Measurements from ENCODE around the gene MAN1C1.

The MAN1C1 gene

DNA sequence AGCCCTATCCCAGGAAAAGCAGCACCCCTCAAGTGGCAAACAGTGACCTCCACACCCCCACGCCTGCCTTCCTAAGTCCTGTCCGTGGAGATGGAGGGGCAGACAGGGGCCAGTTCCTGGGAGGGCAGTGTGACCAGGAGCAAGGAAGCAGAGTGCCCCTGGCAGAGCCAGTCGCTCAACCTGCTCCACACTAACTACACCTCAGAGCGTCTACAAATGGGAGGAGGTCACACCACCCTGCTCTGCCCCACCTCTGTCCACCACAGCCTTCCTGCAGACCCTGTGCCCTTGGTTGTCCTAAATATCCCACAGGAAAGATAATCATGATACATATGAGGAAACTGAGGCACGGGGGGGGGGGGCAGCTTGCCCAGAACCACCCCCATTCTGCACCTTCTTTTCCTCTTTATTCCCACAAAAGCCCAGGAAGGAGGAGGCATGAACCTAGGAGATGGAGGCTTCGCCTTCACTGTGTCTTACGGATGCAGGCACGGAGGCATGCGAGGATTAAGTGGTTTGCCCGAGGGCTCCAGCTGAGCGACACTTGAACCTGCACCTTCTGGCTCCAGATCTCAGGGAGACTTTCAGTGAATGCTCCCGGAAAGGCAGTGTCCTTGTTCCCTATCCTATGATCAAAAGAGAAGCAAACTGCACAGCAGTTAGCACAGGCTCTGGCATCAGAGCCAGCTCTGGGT, 140.7 kb downstream of the MAN1C1 start:
- H3K36me3 ChIP-seq (ENCODE audit: insufficient read depth, low read length): no peaks in the 10 kb centered on the region

DNA sequence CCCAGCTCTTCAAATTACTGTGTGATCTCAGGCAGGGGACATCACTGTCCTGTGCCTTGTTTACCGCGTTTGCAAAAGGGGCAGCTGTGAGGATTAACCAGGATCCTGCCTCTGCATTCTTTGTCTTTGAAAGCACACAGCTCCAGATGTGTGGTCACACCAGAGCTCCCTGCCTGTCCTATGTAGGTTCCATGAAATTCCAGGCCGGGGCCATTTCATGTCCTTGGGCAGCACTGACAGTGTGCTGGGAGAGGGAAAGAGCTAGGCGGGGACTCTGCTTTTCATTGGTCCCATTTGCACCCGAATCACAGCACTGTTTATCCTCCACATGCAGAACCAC, 141.2 kb downstream of the MAN1C1 start:
- no peak overlapping the region for H3K4me3 ChIP-seq (ENCODE audit: low read length)
- H3K9ac ChIP-seq (ENCODE audit: low read depth, low read length): no peak overlapping the region
- H3K36me3 ChIP-seq (ENCODE audit: insufficient read depth, low read length): no peaks in the 10 kb centered on the region
- no peaks in the 10 kb centered on the region for H3K4me1 ChIP-seq (ENCODE audit: control insufficient read depth, insufficient read depth, low read length)
- no peak overlapping the region for H3K4me2 ChIP-seq (ENCODE audit: low read length)
- no peaks in the 10 kb centered on the region for H3K9me3 ChIP-seq (replicated peaks; ENCODE audit: low read length)
- H3K27me3 ChIP-seq (ENCODE audit: control insufficient read depth, insufficient read depth, low read length): peaks cover 75% of the 10 kb centered on the region

More for the DNA sequence above, 140.7 kb downstream of the MAN1C1 start:
- no peaks in the 10 kb centered on the region for H3K4me1 ChIP-seq (ENCODE audit: control insufficient read depth, insufficient read depth, low read length)
- no peak overlapping the region for H3K9ac ChIP-seq (ENCODE audit: low read depth, low read length)
- H3K4me2 ChIP-seq (ENCODE audit: low read length): no peak overlapping the region
- no peaks in the 10 kb centered on the region for H3K9me3 ChIP-seq (replicated peaks; ENCODE audit: low read length)
- H3K27me3 ChIP-seq (ENCODE audit: control insufficient read depth, insufficient read depth, low read length): peaks cover 76% of the 10 kb centered on the region
- no peak overlapping the region for H3K4me3 ChIP-seq (ENCODE audit: low read length)

DNA sequence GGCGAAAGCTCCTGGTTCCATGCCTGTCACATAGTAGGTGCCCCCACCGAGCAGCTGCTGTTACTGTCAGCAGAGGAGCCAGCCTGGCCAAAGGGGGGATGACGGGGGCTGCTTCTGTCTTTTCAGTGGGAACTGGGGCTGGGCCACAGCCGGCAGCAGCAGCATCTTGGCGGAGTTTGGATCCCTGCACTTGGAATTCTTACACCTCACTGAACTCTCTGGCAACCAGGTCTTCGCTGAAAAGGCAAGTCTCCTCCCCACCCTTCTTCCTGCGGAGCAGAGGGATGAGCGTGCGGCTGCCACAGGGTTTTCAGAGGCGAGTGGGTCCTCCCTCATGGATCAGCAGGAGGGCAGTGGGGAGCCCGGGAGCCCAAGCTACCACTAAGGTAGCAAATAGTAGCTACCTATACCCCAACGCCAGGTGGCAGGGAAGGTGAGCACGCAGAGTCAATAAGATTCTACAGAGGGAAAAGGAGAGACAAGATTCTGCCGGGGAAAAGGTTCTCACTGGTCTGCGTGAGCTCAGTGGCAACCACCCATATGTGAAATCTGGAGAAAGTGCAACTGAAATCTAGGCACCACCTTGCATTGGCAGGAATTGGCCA, 142.0 kb downstream of the MAN1C1 start:
- Histone ChIP-seq H3K4me1 (ENCODE audit: control insufficient read depth, insufficient read depth, low read length) (no peaks in the 10 kb centered on the region), H3K27me3 (ENCODE audit: control insufficient read depth, insufficient read depth, low read length) (peaks cover 69% of the 10 kb centered on the region), H3K9me3 (replicated peaks; ENCODE audit: low read length) (no peaks in the 10 kb centered on the region)

DNA sequence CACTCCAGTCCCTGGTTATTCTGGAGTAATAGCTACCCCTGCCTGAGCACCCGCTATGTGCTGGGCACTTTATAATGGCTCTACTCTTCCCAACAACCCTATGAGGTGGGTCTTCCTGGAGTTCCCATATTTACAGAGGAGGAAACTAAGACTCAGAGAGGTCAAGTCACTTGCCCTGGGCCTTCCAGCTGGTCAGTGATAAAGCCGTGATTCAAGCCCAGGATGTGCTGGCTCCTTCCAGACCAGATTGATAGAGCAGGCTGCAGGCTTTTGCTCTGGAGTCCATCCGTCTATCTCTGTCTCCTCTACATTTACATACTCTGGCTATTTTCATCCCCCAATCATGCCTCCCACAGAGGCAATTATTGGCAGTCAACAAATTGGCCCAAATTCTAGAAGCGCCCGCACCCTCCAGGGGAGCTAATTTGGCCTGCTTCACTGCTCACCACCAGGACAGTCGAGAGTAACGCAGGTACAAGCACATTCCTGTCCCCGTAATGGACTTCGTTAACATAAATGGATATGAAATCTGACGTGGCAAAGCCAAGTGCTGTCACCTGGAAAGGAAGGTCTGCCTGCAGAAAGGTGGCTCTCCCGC, 143.6 kb downstream of the MAN1C1 start:
- Histone ChIP-seq H3K9me3 (replicated peaks; ENCODE audit: low read length) (no peaks in the 10 kb centered on the region), H3K36me3 (ENCODE audit: insufficient read depth, low read length) (no peaks in the 10 kb centered on the region), H3K4me2 (ENCODE audit: low read length) (no peak overlapping the region), H3K9ac (ENCODE audit: low read depth, low read length) (no peak overlapping the region), H3K4me1 (ENCODE audit: control insufficient read depth, insufficient read depth, low read length) (no peaks in the 10 kb centered on the region), H3K4me3 (ENCODE audit: low read length) (no peak overlapping the region), H3K27me3 (ENCODE audit: control insufficient read depth, insufficient read depth, low read length) (peaks cover 52% of the 10 kb centered on the region)

More for the DNA sequence above, 142.0 kb downstream of the MAN1C1 start:
- Histone ChIP-seq H3K4me2 (ENCODE audit: low read length) (no peak overlapping the region), H3K4me3 (ENCODE audit: low read length) (no peak overlapping the region), H3K36me3 (ENCODE audit: insufficient read depth, low read length) (no peaks in the 10 kb centered on the region), H3K9ac (ENCODE audit: low read depth, low read length) (no peak overlapping the region)

DNA sequence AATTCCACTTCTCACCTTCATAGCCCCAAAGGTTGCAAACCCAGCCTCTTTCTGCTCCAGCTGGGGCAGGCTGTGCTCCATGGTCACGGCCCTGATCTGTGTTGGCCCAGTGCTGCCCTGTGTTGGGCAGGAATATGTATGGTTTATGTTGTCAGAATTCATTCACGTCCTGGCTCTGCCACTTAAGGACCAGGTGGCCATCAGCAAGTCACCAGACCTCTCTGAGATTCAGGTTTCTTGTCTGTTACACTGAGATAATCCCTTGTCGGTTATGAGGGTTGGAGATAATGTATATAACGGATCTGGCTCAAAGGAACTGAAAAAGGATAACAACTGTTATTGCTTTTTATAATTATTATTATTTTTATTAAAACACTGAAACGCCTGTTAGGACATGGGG, 144.3 kb downstream of the MAN1C1 start:
- Histone ChIP-seq H3K9me3 (replicated peaks; ENCODE audit: low read length) (no peaks in the 10 kb centered on the region), H3K4me1 (ENCODE audit: control insufficient read depth, insufficient read depth, low read length) (no peaks in the 10 kb centered on the region), H3K27me3 (ENCODE audit: control insufficient read depth, insufficient read depth, low read length) (peaks cover 46% of the 10 kb centered on the region), H3K36me3 (ENCODE audit: insufficient read depth, low read length) (no peaks in the 10 kb centered on the region), H3K4me2 (ENCODE audit: low read length) (no peak overlapping the region), H3K4me3 (ENCODE audit: low read length) (no peak overlapping the region), H3K9ac (ENCODE audit: low read depth, low read length) (no peak overlapping the region)

DNA sequence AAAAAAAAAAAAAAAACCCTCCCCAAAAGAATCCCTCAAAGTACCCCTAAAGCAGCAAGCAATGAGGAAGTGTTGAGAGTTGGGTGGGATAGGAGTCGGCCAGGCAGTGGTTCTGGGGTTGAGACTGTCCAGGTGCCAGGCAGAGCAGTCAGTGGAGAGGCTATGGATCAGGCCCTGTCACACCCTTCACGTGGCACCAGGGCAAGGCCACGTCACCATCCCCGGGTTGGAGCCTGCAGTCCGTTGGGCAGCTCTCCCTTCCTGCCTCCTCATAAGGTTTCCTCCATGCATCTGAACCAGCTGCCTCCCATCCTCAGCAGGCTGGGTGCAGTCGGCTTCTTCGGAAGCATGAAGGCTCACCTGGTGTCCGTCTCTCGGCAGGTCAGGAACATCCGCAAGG, 146.9 kb downstream of the MAN1C1 start:
- no peaks in the 10 kb centered on the region for H3K9me3 ChIP-seq (replicated peaks; ENCODE audit: low read length)
- peaks cover 20% of the 10 kb centered on the region for H3K27me3 ChIP-seq (ENCODE audit: control insufficient read depth, insufficient read depth, low read length)
- no peak overlapping the region for H3K4me2 ChIP-seq (ENCODE audit: low read length)
- no peaks in the 10 kb centered on the region for H3K4me1 ChIP-seq (ENCODE audit: control insufficient read depth, insufficient read depth, low read length)
- no peak overlapping the region for H3K9ac ChIP-seq (ENCODE audit: low read depth, low read length)
- no peaks in the 10 kb centered on the region for H3K36me3 ChIP-seq (ENCODE audit: insufficient read depth, low read length)
- no peak overlapping the region for H3K4me3 ChIP-seq (ENCODE audit: low read length)

DNA sequence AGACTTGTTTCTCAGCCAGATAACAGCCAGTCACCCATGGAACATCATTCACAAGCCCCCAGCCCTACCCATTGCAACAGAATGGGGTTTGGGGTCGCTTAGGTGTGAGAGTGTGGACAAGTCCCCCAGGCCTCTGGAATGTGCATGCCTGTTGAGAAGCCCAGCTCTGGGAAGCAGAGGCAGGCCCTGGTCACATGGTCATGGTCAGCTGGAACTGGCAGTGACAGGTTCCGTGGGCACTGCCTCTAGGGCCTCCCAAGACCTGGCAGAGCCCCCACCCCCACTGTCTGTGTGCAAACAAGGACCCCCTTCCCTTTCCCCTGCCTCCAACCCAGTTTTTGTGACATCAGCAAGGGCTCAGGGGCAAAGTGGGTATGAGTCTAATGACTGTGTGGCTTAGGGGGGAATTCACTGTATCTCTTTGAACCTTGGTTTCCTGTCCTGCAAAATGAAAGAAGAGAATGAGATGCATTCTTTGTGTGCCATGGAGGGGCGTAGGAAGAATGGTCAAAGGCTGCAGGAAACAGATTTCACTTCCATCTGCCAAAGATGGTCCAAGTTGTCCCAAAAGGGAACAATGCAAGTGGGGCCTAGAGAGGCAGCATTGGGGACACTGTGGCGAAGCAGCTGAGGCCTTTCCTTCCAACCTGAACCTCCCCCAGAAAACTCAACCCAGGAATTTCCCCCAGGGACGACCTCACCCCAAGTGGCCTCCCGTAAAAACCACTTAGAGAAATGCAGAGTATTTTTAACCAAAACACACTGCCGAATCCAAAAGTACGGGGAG, 148.7 kb downstream of the MAN1C1 start:
- H3K4me2 ChIP-seq (ENCODE audit: low read length): no peak overlapping the region
- no peak overlapping the region for H3K9ac ChIP-seq (ENCODE audit: low read depth, low read length)
- H3K4me3 ChIP-seq (ENCODE audit: low read length): no peak overlapping the region
- H3K27me3 ChIP-seq (ENCODE audit: control insufficient read depth, insufficient read depth, low read length): peaks cover 11% of the 10 kb centered on the region
- H3K36me3 ChIP-seq (ENCODE audit: insufficient read depth, low read length): no peaks in the 10 kb centered on the region
- no peaks in the 10 kb centered on the region for H3K4me1 ChIP-seq (ENCODE audit: control insufficient read depth, insufficient read depth, low read length)
- H3K9me3 ChIP-seq (replicated peaks; ENCODE audit: low read length): no peaks in the 10 kb centered on the region

DNA sequence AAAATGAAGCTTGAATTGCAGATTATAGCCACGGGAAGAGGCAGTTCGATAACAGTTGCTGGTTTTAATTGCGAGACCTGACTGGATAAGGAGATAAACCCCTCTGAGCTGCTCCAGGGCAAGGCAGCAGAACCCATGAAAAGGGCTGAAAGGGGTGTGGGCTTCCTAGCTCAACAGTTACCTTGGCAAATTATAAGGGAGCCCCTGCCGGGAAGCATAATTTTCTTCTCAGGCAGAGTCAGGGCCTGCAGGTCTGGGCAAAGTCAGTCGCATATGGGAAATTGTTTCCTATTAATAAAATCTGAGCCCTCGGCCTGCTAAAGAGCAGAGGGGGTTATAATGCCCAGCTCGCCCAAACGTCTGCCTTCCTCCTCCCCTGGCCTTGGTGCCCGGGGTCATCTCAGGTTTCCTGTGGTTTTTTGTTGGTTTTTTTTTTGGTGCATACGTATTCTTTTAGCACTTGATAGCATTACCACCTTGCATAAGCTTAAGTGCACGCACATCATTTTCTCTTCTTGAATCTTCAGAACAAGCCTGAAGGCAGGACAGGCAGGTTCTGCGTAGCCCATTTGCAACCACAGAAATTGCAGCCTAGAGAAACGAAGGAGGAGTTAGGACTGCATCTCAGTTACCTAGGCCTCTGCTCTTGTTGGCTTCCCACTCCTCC, 149.5 kb downstream of the MAN1C1 start:
- H3K9ac ChIP-seq (ENCODE audit: low read depth, low read length): no peak overlapping the region
- no peak overlapping the region for H3K4me2 ChIP-seq (ENCODE audit: low read length)
- no peaks in the 10 kb centered on the region for H3K36me3 ChIP-seq (ENCODE audit: insufficient read depth, low read length)
- H3K27me3 ChIP-seq (ENCODE audit: control insufficient read depth, insufficient read depth, low read length): peaks cover 8% of the 10 kb centered on the region
- no peak overlapping the region for H3K4me3 ChIP-seq (ENCODE audit: low read length)
- no peaks in the 10 kb centered on the region for H3K9me3 ChIP-seq (replicated peaks; ENCODE audit: low read length)
- no peaks in the 10 kb centered on the region for H3K4me1 ChIP-seq (ENCODE audit: control insufficient read depth, insufficient read depth, low read length)

DNA sequence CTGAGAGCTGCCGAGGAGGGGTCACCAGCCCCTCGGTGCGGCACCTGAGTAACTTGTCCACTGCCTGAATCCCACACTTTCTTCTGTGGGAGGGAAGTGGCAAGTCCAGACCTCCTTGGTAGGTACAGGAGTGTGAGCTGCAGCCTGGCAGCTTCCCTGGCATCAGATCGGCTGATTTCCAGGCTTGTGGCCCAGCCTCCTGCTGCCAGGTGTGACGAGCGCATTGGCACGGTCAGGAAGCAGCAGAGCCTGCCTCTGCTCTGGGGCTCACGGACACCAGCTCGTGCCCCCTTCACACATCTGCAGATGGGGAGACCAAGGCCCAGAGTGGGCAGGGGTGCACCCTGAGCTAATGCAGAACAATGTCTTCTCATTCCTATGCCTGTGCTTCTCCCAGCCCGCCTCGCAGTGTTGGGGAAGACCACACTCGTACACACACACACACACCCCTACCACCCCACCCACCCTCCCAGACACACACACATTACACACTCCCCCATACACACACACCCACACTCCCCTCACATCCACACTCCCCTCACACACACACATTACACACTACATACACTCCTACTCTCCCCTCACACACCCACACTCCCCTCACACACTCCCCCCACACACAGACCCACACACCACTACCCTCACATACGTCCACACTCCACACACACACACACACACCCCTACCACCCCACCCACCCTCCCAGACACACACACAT, 150.3 kb downstream of the MAN1C1 start:
- Histone ChIP-seq H3K9me3 (replicated peaks; ENCODE audit: low read length) (no peaks in the 10 kb centered on the region), H3K9ac (ENCODE audit: low read depth, low read length) (no peak overlapping the region), H3K27me3 (ENCODE audit: control insufficient read depth, insufficient read depth, low read length) (peaks cover 8% of the 10 kb centered on the region), H3K4me2 (ENCODE audit: low read length) (no peak overlapping the region), H3K4me1 (ENCODE audit: control insufficient read depth, insufficient read depth, low read length) (no peaks in the 10 kb centered on the region), H3K36me3 (ENCODE audit: insufficient read depth, low read length) (no peaks in the 10 kb centered on the region), H3K4me3 (ENCODE audit: low read length) (no peak overlapping the region)

DNA sequence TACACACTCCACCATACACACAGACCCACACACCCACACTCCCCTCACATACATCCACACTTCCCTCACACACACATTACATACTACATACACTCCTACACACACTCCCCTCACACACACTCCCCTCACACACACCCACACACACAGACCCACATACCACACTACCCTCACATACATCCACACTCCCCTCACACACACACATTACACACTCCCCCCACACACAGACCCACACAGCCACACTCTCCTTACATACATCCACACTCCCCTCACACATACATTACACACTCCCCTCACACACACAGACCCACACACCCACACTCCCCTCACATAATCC, 150.8 kb downstream of the MAN1C1 start:
- Histone ChIP-seq H3K9me3 (replicated peaks; ENCODE audit: low read length) (no peaks in the 10 kb centered on the region), H3K9ac (ENCODE audit: low read depth, low read length) (no peak overlapping the region), H3K27me3 (ENCODE audit: control insufficient read depth, insufficient read depth, low read length) (peaks cover 12% of the 10 kb centered on the region), H3K4me2 (ENCODE audit: low read length) (no peak overlapping the region), H3K36me3 (ENCODE audit: insufficient read depth, low read length) (no peaks in the 10 kb centered on the region), H3K4me1 (ENCODE audit: control insufficient read depth, insufficient read depth, low read length) (no peaks in the 10 kb centered on the region), H3K4me3 (ENCODE audit: low read length) (no peak overlapping the region)

DNA sequence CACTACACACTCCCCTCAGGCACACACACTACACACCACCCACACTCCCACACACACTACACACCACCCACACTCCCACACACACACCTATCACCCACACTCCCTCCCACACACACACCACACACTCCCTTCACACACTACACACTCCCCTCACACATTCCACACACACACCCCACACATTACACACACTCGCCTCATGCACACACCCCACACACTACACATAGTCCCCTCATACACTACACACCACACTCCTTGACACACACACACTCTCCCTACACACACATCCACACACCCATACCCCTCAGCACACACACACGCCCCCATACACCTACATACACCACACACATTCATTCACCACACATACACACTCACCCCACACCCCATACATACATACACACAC, 152.4 kb downstream of the MAN1C1 start:
- Histone ChIP-seq H3K36me3 (ENCODE audit: insufficient read depth, low read length) (no peaks in the 10 kb centered on the region), H3K4me2 (ENCODE audit: low read length) (no peak overlapping the region), H3K4me3 (ENCODE audit: low read length) (no peak overlapping the region), H3K4me1 (ENCODE audit: control insufficient read depth, insufficient read depth, low read length) (no peaks in the 10 kb centered on the region), H3K9me3 (replicated peaks; ENCODE audit: low read length) (no peaks in the 10 kb centered on the region), H3K27me3 (ENCODE audit: control insufficient read depth, insufficient read depth, low read length) (peaks cover 19% of the 10 kb centered on the region), H3K9ac (ENCODE audit: low read depth, low read length) (no peak overlapping the region)
